AG04450 (cell line): ENCODE measurements around the gene C10orf90. TPM values are rescaled to one million over a fixed set of nuclear protein-coding genes. Genes with fewer than 3 reads are reported as not detected.

Source experiments
- CTCF ChIA-PET: fragments of 300-600, 350-600 bp; formaldehyde crosslinking; extraction: SDS; loops from one replicate; lab custom pipeline; 2022; ENCODE audit warnings: antibody characterized with exemption, inconsistent platforms; lab: Charles Lee
- POLR2A ChIA-PET: fragments of 350-600 bp; formaldehyde crosslinking; extraction: SDS; loops from one replicate; lab custom pipeline; 2021; ENCODE audit warnings: antibody characterized with exemption, inconsistent platforms; lab: Yijun Ruan, JAX
- DNase-seq: peaks from one replicate; pipeline ENCODE4 v3.0.0-alpha.2; 2011; ENCODE audit warnings: low read depth, low spot score
- H3K27ac ChIP-seq: one replicate; pipeline ENCODE4 v1.5.1; 2012; ENCODE audit warnings: low read depth, low read length, control low read depth
- H3K27me3 ChIP-seq: one replicate; pipeline ENCODE4 v1.6.0; 2012; ENCODE audit warnings: low read length; ENCODE audit not compliant: control insufficient read depth, insufficient read depth
- H3K4me3 ChIP-seq: 2 replicates; pipeline ENCODE4 v1.5.1; 2011; ENCODE audit warnings: mild to moderate bottlenecking, low read depth, low read length, control low read depth
- H3K9me3 ChIP-seq: 2 replicates; pipeline ENCODE4 v1.5.1; 2012; ENCODE audit warnings: low read length; ENCODE audit not compliant: control insufficient read depth, insufficient read depth
- polyA plus RNA-seq: library from polyadenylated mRNA; depleted of rRNA; stranded (reverse); fragments of >200 nt; gene quantifications from 2 replicates; pipeline ENCODE4 v1.2.3, GENCODE V29; 2011
- TF ChIP-seq, protein P1 (sequence below): IDR thresholded peaks from 2 replicates; pipeline ENCODE4 v1.5.1; 2011; ENCODE audit warnings: low read depth, low read length, control low read depth, inconsistent platforms

C10orf90 gene
- polyA plus RNA-seq, 1 experiment = 0.10 TPM

DNA sequence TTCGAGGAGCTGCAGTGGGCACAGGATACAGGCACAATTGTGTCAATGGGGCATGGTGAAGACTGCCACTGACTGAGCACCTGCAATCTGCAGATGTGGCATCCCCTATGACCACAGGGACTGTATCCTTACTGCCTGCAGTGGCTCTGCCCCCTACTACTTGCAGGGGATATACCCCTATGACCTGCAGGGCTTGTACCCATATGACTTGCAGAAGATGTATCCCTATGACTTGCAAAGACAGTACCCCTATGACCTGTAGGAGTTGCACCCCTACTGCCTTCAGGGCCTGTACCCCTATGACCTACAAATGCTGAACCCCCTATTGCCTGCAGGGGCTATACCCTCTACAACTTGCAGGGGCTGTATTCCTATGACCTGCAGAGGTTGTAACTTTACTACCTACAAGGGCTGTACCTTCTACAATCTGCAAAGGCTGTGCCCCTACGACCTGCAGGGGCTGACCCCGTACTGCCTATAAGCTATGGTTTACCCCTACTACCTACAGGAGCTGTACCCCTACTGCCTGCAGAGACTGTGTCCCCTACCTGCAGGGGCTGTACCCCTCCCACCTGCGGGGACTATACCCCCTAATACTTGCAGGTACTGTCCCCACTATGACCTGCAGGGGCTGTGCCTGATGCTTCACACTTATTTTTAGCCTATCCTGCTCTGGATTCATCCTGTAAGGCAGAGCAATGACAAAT, 216.3 kb downstream of the C10orf90 start:
- Histone ChIP-seq H3K9me3 (no peaks in the 10 kb centered on the region), H3K4me3 (no peak overlapping the region), H3K27ac (no peak overlapping the region), H3K27me3 (peaks cover 4% of the 10 kb centered on the region)
- ChIA-PET CTCF (no interaction called here), POLR2A (no interaction called here)
- DNase-seq = no peak
- TF ChIP-seq, protein P1, sequence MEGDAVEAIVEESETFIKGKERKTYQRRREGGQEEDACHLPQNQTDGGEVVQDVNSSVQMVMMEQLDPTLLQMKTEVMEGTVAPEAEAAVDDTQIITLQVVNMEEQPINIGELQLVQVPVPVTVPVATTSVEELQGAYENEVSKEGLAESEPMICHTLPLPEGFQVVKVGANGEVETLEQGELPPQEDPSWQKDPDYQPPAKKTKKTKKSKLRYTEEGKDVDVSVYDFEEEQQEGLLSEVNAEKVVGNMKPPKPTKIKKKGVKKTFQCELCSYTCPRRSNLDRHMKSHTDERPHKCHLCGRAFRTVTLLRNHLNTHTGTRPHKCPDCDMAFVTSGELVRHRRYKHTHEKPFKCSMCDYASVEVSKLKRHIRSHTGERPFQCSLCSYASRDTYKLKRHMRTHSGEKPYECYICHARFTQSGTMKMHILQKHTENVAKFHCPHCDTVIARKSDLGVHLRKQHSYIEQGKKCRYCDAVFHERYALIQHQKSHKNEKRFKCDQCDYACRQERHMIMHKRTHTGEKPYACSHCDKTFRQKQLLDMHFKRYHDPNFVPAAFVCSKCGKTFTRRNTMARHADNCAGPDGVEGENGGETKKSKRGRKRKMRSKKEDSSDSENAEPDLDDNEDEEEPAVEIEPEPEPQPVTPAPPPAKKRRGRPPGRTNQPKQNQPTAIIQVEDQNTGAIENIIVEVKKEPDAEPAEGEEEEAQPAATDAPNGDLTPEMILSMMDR = no peak

DNA sequence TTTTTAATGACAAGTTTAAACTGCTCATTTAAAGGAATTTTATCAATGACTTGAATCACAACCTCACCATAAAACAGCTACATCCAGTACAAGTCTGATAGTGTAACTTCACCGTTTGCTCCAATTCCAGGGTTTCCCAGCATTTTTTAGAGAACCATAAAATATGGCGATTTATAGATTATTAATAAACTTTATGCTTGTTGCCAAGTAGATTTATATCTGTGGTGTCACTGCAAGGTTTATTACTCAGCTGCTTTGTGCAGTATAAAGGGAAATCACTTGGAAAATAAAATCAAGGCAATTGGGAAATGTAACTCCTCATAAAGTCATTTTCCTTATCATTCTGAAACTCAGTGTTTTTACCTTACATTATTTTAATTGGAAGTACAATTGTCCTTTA, 218.2 kb downstream of the C10orf90 start:
- TF ChIP-seq, protein P1 = no peak
- peaks cover 4% of the 10 kb centered on the region for H3K27me3 ChIP-seq
- no peaks in the 10 kb centered on the region for H3K9me3 ChIP-seq
- H3K27ac ChIP-seq = no peak overlapping the region
- POLR2A ChIA-PET = no interaction called here
- H3K4me3 ChIP-seq = no peak overlapping the region
- CTCF ChIA-PET = no interaction called here
- DNase-seq = no peak

- no peak overlapping the region for H3K27ac ChIP-seq
- ChIA-PET POLR2A (no interaction called here), CTCF (no interaction called here)
- no peaks in the 10 kb centered on the region for H3K9me3 ChIP-seq
- no peak for DNase-seq
- H3K4me3 ChIP-seq = no peak overlapping the region
- TF ChIP-seq, protein P1 = no peak
- H3K27me3 ChIP-seq = no peaks in the 10 kb centered on the region
Measured at GRCh38 chr10:126448091-126448490, 222.4 kb downstream of the C10orf90 start.

- ChIA-PET CTCF (no interaction called here), POLR2A (no interaction called here)
- Histone ChIP-seq H3K4me3 (no peak overlapping the region), H3K27ac (no peak overlapping the region), H3K27me3 (peaks cover 11% of the 10 kb centered on the region), H3K9me3 (peaks cover 4% of the 10 kb centered on the region; the same call in 1 of the 2 replicates)
- TF ChIP-seq, protein P1 = no peak
- no peak for DNase-seq
Measured at GRCh38 chr10:126439942-126440341, 230.6 kb downstream of the C10orf90 start.

DNA sequence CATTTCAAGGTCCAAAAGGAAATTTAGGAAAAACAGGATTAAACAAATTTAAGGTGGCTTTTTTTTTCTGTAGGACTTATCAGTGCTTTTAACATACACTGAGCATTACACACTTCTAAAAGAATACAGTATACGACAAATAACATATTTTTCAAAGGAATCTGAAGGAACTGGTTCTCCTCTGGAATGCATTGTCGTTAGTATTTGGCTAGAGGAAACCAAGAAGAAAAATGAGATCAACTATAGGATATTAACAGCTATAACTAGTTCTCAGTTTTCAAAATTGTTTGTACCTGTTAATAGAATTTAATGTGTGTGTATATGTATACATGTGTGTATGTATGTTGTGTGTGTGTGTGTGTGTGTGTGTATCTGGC, 232.1 kb downstream of the C10orf90 start:
- DNase-seq = no peak
- POLR2A ChIA-PET = no interaction called here
- CTCF ChIA-PET = no interaction called here
- peaks cover 4% of the 10 kb centered on the region; the same call in 1 of the 2 replicates for H3K9me3 ChIP-seq
- peaks cover 11% of the 10 kb centered on the region for H3K27me3 ChIP-seq
- H3K27ac ChIP-seq = no peak overlapping the region
- TF ChIP-seq, protein P1 = no peak
- no peak overlapping the region for H3K4me3 ChIP-seq
